NK-92 (cell line): Measurements from ENCODE around the gene WIF1.

Experiments
- DNase-seq: peaks from one replicate; lab custom pipeline; 2025; ENCODE audit not compliant: unreplicated experiment; lab: John Stamatoyannopoulos, UW

WIF1 gene, protein sequence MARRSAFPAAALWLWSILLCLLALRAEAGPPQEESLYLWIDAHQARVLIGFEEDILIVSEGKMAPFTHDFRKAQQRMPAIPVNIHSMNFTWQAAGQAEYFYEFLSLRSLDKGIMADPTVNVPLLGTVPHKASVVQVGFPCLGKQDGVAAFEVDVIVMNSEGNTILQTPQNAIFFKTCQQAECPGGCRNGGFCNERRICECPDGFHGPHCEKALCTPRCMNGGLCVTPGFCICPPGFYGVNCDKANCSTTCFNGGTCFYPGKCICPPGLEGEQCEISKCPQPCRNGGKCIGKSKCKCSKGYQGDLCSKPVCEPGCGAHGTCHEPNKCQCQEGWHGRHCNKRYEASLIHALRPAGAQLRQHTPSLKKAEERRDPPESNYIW

DNA sequence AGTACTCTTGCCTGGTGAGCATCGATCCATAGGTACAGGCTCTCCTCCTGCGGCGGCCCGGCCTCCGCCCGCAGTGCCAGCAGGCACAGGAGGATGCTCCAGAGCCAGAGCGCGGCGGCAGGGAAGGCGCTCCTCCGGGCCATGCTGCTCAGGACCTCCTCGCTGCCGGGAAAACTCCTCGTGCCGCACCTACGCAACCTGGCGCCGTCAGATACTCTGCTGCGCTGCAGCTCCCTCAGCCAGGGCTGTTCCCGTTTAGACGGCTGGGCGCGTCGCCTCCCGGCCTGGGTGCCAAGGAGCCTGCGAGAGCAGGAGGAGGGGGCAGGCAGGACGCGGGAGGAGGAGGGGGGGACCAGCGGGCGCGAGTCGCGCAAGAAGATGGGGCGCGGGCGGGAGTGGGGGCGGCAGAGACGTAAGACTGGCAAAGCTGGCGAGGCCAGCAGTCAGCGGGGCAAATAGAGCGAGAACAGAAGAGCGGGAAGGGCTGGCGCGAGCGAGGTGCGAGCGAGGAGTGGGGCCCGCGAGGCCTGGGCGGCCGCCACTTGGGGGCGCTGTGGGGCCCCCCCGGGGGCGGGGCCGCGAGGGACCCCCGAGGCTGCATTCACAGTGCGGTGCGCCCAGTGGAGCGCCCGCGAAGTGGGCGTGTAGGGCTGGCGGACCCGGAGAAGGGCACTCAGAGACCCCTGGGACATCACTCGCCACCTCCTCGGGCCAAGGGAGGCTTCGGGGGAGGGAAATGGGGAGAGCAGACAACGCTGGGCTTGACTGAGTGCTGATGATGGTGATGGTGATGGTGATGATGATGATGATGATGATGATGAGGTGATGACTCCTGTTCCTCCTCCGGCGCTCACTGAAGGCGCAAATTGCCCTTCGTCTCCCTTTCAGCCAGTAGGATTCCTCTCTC, at the start of gene WIF1:
Gene WIF1, minus strand, starts transcription at position 257 of the 907 bp plus-strand sequence. Its CDS starts 114 bp downstream, at position 143.
- no peak for DNase-seq

DNA sequence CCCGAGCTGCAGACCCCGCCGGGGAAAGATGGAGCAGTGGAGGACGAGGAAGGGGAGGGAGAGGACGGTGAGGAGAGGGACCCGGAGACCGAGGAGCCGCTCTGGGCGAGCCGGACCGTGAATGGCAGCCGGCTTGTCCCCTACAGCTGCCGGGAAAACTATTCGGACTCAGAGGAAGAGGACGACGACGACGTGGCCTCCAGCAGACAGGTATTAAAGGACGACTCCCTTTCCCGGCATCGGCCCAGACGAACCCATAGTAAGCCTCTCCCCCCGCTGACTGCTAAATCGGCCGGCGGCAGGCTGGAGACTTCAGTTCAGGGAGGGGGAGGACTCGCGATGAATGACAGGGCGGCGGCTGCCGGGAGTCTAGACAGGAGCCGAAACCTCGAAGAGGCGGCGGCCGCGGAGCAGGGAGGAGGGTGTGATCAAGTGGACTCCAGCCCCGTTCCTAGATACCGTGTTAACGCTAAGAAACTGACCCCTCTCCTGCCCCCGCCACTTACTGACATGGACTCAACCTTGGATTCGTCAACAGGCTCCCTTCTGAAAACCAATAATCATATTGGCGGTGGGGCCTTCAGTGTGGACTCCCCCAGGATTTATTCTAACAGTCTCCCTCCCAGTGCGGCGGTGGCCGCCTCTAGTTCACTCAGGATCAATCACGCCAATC, 49.2 kb upstream of the WIF1 start:
- no peak for DNase-seq

DNA sequence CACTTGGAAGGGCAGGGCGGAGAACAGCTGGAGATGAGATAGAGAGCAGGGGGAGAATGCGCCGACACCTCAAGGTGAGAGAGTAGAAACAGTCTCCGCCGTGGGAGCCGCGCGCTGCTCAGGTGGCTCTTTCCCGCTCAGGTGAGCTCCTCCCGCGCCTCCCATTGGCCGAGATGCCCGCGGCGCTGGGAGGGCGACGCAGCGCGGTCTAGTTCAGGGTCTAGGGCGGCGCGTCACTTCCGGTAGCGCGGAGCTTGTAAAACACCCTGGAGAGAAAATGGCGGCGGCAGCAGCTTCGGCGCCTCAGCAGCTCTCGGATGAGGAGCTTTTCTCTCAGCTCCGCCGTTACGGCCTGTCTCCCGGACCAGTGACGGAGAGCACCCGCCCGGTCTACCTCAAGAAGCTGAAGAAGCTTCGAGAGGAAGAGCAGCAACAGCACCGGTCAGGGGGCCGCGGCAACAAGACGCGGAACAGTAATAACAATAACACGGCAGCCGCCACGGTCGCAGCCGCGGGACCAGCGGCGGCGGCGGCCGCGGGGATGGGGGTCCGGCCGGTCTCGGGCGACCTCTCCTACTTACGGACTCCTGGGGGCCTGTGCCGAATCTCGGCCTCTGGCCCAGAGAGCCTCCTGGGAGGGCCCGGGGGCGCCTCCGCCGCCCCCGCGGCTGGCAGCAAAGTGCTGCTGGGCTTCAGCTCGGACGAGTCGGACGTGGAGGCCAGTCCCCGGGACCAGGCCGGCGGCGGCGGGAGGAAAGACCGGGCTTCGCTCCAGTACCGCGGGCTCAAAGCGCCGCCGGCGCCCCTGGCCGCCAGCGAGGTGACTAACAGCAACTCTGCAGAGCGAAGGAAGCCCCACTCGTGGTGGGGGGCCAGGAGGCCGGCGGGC, 48.5 kb upstream of the WIF1 start, which contains the start of gene LEMD3:
Gene LEMD3, plus strand, starts transcription at position 264 of the 889 bp plus-strand sequence. Its CDS starts 14 bp downstream, at position 278.
- DNase-seq: peak; percentile 56

GRCh38 chr12:65168681-65169319, 47.7 kb upstream of the WIF1 start:
- no peak for DNase-seq

- no peak for DNase-seq
Observed at GRCh38 chr12:65164774-65165173, 43.7 kb upstream of the WIF1 start.

- DNase-seq: no peak
Observed at GRCh38 chr12:65164244-65164643, 43.1 kb upstream of the WIF1 start.

DNA sequence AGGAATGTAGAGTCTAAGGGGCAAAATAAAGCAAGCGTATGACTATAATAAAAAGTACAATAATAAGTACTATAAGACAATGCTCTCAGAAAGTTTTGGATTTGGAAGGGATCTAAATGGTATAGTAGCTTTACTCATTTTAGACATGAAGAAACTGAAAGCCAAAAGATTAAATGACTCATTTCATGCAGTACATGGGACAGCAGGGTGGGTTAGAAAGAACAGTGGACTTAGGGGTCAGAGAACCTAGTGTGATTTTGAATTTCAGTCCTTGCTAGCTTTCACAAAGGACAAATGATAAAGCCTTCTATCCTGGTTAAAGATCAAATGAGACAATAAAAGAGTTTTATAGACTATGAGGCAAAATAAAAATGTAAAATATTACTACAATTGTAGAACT, 41.5 kb upstream of the WIF1 start:
- no peak for DNase-seq

DNA sequence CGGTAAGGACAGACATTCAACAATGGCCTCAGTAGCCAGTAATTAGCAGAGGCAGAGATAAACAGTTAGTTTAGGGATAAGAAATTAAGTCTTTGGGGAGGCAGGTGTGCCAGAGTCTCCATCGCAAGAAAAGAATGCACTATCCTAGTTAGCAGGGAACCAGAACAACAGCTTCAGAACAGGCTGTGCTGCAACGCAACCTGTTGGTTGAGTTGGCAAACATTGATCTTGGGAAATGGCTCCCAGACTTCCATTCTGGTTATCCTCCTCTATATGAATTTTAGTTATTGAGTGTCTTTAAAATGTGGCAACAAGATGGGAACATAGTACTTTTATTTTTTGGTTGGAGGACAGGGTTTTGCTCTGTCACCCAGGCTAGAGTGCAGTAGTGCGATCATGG, 36.0 kb upstream of the WIF1 start:
- DNase-seq: no peak

DNA sequence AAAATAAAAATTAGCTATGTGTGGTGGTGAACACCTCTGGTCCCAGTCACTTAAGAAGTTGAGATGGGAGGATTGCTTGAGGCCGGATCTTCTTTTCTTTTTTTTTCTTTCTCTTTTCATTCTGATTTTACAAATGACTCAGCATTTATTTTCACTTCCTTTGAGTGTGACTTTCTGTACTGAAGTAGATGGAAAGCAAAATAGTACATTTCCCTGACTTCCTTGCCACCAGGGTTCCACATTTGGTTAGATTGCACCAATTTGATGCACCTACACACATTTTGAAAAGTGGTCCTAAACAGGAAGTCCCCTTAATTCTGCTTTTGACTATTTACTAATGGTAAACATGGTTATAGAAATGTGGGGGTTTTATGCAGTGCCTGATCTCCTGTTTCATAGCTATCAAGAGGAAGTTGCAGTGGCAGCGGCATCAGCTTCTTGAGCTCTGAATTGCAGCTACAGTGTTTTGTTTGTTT, 35.3 kb upstream of the WIF1 start:
- no peak for DNase-seq

DNA sequence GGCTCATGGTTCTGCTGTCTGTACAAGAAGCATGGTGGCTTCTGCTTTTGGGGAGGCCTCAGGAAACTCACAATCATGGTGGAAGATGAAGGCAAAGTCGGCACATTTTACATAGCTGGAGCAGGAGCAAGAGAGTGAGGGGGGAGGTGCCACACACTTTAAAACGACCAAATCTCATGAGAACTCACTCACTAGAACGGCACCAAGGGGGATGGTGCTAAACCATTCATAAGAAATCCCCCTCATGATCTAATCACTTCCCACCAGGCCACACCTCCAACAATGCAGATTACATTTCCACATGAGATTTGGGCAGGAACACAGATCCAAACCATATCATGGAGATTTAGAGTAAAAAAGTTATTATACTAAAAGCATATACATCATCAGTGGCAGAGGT, 34.7 kb upstream of the WIF1 start:
- no peak for DNase-seq

- no peak for DNase-seq
Observed at GRCh38 chr12:65152596-65152995, 31.5 kb upstream of the WIF1 start.

GRCh38 chr12:65152012-65152411, 30.9 kb upstream of the WIF1 start:
- no peak for DNase-seq

GRCh38 chr12:65147312-65147905, 26.3 kb upstream of the WIF1 start:
- DNase-seq: no peak

- no peak for DNase-seq
Observed at GRCh38 chr12:65140738-65141137, 19.6 kb upstream of the WIF1 start.

DNA sequence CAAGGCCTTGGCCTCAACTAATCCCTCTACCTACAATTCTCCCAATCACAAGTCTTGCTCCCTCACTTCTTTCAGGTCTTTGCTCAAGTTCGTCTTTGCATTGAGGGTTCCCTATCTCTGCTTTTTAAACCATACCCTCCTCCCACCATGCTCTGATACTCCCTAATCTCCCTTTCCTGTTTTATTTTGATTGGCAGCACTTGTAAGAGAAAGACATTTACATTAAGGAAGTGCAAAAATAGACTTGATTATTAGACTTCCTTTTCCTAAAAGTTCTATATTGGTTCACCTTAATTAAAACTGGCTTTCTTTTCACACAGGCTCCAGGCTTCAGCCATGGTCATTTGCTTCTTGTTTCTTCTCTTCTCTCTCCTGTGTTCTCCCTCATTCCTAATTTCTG, 18.3 kb upstream of the WIF1 start:
- no peak for DNase-seq

DNA sequence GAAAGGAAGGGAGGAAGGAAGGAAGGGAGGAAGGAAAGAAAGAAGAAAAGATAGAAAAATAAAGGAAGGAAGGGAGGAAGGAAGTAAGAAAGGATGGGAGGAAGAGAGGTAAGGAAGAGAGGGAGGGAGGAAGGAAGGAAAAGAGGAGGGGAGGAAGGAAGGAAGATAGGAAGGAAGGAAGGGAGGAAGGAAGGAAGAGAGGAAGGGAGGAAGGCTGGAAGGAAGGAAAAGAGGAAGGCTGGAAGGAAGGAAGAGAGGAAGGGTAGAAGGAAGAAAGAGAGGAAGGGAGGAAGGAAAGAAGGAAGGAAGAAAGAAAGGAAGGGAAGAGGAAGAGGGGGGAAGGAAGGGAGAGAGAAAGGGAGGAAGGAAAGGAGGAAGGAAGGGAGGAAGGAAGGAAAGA, 12.8 kb upstream of the WIF1 start:
- no peak for DNase-seq

DNA sequence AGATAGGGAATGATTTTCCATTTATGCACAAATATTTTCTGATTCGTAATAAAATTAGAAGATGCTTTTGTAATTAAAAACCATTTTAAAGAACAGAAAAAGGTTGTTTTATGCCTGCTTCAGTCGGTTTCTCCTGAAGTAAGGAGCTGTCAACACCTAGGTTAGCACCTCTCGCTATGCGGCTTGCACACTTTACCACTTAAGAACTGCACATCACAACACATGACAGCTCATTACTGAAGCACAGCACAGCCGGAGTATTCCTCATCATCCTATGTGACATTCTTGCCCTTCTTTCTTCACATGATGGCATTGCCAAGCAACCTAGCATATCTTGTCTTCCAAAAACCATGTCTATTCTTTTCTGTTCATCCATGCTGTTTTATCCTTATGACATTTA, 5.4 kb upstream of the WIF1 start:
- DNase-seq: no peak

DNA sequence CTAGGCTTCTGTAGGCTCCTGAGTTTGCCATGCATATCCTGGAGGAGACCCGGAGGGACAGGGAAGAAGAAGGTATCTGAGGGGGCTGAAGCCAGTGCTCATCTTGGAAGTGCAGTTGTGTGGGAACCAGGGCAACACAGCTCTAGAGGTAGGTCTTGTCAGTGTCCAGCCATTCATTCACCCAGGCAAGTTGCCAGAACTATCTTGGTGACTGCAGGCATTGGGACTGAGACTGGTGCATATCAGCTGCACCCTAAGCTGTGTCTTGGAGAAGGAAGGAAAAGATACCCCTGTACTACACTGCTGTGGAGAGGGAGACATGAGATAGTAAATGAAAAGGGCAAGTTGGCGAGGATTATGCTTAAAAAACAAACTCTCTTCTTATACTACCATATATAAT, 4.9 kb upstream of the WIF1 start:
- DNase-seq: no peak

DNA sequence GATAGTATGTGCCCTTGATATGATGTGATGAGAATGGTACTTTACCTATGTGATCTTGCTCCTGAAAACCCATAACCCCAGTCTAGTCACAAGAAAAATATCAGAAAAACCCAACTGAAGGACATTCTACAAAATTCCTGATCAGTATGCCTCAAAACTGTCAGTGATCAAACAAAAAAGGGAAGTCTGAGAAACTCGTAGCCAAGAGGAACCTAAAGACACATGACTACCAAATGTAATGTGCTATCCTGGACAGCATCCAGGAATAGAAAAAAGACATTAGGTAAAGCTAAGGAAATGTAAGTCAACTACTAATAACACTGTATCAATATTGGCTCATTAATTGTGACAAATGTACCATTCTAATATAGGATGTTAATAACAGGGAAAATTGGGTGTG, 4.1 kb upstream of the WIF1 start:
- DNase-seq: no peak
